Limb (tissue), 2 donors: Measurements from ENCODE around the gene PTOV1.

ENCODE experiments used
- DNase-seq, 2 donors: peaks; one replicate each; pipeline ENCODE4 v3.0.0-alpha.2; 2016; ENCODE audit errors: extremely low spot score in 2 of 2

PTOV1 gene

DNA sequence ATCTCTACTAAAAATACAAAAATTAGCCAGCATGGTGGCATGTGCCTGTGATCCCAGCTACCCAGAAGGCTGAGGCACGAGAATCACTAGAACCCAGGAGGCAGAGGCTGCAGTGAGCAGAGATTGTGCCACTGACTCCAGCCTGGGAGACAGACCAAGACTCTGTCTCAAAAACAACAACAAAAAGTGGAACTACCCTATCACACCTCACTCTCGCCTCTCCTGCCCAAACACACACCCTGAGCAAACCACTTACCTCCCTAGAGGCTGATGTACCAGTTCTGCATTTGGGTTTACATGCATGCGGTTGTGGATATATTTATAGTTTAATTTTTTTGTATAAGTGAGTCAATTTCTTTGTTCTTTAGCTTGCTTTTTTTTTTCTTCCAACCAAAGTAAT is 7.7 kb upstream of the PTOV1 start:
- DNase-seq: no peak

DNA sequence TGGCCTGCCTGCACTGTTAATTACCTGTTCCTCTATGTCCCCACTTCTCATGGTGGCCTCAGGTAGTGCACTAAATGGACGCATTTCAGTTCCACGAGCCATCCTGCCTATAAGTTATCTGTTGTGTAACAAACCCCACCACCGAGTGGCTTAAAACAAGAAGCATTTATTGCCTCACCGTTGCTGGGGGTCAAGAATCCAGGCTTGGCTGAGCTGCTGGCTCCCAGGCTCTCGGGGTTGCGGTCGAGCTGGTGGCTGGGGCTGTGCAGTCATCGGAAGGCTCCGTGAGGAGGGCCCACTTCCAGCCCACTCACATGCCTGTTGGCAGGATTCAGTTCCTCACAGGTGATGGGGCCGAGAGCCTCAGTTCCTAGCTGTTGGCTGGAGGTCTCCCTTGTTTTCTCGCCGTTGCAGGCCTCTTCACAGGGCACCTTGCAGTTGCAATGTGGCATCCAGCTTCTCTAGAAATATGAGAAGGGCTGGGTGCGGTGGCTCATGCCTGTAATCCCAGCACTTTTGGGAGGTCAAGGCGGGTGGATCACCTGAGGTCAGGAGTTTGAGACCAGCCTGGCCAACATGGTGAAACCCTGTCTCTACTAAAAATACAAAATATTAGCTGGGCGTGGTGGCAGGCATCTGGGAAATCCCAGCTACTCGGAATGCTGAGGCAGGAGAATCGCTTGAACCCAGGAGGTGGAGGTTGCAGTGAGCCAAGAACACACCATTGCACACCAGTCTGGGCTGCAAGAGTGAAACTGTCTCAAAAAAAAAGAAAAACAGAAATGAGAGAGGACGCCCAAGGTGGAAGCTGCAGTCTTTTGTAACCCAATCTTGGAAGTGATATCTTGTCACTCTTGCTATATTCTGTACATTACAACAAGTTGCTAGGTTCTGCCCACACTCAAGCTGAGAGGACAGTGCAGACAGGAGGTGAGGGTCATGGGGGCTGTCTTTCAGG is 6.5 kb upstream of the PTOV1 start:
- no peak for DNase-seq

DNA sequence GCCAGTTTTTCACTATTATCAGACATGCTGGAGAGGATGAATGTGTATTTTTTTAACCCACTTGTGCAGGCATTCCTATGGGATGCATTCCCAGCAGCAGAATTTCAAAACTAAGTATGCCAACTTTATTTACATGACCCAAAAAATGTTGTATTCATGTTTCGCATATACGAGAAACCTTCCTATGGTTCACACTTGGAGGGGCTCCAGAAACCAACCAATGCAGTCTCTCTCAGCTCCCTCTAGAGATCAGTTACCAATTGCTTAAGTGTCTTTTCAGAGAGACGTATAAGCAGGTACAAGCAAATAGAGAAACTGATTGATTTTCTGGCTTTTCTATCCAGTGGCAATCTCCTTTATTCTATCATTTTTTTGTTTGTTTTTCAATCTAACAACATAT is 5.5 kb upstream of the PTOV1 start:
- no peak for DNase-seq

DNA sequence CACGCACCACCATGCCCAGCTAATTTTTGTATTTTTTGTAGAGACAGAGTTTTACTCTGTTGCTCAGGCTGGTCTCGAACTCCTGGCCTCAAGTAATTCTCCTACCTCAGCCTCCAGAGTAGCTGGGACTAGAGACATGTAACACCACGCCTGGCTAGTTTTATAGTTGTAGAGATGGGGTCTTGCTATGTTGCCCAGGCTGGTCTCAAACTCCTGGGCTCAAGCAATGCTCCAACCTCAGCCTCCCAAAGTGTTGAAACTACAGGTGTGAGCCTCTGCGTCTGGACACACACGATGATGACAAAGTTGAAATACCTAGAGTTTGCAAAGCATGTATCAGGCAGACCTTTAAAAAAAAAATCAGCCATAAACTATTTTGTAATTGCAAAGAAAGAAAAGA is 4.6 kb upstream of the PTOV1 start:
- DNase-seq: no peak

DNA sequence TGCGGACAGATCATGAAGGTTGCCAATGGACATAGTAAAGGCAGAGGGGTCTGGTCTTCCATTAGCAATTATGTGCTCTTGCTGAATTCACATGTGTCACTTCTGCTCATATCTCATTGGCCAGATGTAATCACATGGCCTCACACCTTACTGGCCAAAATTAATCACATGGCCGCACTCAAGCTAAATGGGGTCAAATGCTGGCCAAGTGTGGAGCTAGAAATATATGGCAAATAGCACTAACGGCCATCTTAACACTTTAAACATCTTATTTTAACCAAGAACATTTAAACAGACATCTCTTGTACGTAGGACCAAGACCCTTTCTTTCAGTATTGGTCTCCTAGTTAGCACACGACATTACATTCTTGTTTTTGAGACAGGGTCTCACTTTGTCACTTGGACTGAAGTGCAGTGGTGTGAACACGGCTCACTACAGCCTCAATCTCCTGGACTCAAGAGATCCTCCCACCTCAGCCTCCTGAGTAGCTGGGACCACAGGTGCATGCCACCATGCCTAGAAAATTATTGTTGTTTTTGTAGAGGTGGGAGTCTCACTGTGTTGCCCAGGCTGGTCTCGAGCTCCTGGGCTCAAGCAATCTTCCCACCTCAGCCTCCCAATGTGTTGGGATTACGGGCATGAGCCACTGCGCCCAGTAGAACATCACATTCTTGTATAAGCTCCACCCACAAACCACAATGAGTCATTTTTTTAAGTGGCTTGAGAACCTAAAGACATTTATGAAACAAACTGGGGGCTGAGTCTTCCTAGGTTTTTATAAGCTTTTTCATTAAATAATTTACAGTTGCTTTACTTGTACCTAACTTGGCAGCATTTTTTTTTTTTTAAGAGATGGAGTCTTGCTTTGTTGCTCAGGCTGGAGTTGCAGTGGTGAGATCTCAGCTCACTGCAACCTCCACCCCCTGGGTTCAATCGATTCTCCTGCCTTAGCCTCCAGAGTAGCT is 2.9 kb upstream of the PTOV1 start:
- no peak for DNase-seq

DNA sequence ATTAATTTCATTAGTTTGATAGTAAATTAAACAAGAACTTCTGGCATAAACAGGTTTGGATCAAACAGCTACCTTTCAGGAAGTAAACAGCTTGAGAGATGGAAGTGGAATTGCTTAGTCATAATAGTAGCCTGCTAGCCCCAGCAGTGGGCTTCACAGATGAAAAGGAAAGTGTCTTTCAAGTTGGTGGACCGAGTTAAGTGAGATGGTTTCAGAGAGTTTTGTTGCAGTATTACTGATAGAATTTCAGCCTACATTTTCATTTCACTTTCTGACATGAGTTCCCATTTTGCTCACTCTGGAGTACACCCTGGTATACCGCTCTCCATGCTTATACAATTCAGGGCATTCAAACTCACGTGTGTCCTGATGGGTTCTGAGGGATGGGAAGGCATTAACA is 2.0 kb upstream of the PTOV1 start:
- no peak for DNase-seq

DNA sequence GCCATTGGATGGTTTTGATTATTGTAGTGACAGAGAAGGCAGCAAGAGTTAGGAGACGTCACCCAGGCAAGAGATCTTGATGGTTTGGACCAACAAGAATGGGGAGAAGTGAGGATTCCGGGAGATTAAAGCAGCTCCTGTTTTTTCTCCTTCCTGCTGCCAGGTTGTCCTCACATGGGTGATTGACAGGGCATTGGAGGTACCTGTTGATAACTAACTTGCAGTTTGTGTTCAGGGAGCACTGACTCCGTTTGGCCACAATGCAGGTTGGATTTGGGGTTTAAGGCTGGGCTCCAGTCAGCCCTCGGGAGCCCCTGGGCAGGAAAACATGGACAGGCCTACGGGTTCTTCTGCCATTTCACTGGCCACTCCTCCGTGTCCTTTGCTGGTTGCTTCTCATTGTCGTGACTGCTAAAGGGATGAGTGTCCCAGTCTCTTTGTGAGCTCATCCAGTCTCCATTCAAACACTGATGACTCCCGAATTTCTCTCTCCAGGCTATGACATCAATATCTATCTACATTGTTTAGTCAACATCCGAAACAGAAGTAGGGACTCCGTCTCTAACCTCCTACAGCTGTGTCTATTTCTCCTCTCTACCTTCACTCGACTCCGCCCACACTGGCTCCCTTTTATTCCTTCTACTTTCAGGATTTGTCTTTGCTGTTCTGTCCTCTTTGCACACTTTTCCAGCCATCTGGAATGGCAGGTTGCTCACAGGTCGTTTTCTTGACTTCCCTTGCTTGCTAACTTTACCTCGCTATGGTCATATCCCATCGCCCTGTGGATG is 1.3 kb upstream of the PTOV1 start:
- no peak for DNase-seq

DNA sequence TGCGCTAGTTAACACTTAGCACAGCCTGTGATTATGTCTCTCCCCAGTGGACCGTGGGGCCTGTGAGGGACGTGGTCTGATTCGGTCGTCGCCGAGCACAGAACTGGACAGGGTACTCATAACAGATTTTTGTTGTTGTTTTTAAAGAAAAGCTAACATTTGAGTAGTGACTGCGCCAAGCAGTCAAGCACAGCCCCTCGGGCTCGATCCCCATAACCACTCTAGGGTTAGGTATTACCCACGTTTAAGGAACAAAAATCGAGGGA is 805 bp upstream of the PTOV1 start:
- no peak for DNase-seq

DNA sequence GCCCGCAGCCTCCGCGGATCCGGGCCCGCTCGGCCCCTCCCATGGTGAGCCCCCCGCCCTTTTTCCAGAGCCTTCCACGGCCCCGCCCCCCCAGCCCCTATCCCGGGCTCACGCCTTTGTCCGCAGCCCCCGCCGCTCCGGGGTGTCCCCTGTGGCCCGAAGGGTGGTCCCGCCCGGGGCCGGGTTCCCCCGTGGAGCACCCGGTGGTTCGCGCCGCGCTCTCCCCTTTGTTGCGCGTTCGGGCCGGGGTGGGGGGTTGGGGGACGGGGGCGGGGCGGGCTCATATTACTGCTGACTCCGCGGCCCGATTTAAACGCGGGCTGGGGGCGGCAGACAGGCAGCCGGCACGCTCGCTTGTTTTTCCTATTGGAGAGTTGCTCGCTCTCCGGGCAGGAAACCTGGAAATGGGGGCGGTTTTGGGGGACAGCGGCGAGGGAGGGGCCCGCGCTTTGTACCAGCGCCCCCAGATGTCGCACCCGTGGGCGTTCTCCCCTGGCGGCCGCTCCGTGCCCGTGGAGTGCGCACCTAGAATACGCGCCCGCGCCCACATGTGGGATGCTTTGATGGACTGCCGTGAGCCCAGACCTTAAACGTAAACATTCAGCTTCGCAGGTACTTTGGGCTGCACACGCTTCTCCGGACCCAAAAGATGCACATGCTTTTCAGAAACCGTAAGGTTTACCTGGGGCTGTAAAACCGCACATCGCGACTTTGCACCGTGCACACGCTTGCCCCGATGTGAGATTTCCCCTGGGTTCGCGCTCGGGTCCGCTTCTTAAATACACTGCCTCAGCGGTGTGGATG is 699 bp downstream of the PTOV1 start:
- peak in 1 of 2 donors; percentile 86 for DNase-seq

DNA sequence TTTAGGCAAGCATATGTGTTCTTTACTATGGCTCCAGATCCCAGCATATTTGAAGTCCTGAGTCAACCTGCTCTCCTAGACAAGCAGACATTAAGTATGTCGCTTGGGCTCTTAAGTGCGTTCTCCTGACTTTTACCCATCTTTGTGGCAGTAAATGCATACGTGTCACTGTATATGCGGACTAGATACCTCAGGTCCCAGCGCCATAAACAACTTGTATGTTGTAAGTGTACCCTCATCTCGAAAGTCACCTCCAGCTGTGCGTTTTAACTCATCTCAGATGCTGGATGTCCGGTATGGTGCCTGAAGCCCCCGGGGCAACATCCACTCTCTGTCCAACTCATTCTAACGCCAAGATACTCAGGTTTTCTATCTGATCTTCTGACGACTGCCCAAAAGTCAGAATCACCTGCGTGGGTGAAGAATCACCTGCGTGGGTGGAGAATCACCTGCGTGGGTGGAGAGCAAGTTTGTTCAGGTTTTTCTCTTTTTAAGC is 1.7 kb downstream of the PTOV1 start:
- no peak for DNase-seq

DNA sequence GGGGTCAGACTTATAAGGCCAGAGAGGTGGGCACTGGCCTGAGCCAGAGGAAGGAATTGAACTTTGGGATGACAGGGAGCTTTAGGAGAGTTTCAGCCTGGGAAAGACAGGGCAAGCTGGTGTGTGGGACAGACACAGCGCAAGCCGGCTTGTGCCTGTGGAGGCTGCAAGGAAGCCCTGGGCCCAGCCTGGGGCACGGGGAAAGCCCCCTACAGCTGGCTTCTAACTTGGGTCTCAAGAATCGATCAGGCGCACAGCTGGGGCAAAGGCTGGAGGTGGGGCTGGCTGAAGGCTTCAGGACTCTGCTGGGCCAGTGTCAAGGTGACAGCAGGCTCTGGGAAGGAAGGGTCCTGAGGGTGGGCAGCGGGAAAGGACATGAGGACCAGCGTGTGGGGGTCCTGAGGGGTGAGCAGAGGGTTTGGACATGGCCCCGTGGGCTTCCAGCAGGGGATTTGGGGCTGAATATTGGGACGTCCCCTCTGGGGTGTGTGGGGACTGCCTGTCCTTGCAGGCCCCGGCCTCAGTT is 3.0 kb downstream of the PTOV1 start:
- no peak for DNase-seq

DNA sequence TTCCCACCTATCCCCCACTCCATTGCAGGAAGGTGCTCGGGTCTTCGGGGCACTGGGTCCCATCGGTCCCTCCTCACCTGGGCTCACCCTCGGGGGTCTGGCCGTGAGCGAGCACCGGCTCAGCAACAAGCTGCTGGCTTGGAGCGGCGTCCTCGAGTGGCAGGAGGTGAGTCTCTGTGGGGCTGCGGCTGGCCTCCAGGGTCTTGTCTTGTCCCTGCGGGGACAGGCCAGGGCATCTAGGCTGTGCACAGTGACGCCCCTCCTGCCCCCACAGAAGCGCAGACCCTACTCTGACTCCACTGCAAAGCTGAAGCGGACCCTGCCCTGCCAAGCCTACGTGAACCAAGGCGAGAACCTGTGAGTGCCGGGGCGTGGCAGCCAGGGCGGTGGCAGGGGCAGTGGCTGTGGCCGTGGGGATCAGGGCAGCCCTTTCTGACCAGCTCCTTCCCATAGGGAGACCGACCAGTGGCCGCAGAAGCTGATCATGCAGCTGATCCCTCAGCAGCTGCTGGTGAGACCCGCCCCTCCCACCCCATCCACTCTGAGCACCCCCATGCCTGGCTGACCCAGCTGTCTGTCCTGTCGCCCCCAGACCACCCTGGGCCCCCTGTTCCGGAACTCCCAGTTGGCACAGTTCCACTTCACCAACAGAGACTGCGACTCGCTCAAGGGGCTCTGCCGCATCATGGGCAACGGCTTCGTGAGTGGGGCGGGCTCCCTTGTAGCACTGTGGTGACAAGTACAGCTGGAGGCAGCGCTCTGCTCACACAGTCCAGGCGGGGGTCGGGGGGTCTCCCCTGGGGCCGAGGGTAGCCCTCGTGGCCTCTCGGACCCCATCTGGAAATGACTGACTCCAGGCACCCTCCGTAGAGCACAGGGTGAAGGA is 3.7 kb downstream of the PTOV1 start:
- no peak for DNase-seq

DNA sequence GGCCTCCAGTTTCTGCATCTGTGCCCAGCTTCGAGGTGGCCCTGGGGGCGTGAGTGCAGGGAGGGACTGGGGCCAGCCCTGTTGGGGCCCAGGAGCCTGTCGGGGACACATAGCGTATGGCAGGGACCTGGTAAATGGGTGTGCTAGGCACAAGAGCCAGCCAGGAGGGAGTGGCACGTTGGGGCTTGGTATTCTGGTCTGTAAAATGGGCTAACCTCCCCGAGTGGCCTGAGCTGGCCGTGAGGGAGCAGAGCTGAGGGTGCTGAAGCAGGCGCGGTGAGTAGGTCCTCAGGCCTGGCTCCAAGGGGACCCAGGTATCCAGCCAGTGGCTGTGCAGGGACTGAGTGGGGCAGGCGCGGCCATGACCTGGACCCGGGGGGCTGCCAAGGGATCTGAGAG is 4.3 kb downstream of the PTOV1 start:
- no peak for DNase-seq

DNA sequence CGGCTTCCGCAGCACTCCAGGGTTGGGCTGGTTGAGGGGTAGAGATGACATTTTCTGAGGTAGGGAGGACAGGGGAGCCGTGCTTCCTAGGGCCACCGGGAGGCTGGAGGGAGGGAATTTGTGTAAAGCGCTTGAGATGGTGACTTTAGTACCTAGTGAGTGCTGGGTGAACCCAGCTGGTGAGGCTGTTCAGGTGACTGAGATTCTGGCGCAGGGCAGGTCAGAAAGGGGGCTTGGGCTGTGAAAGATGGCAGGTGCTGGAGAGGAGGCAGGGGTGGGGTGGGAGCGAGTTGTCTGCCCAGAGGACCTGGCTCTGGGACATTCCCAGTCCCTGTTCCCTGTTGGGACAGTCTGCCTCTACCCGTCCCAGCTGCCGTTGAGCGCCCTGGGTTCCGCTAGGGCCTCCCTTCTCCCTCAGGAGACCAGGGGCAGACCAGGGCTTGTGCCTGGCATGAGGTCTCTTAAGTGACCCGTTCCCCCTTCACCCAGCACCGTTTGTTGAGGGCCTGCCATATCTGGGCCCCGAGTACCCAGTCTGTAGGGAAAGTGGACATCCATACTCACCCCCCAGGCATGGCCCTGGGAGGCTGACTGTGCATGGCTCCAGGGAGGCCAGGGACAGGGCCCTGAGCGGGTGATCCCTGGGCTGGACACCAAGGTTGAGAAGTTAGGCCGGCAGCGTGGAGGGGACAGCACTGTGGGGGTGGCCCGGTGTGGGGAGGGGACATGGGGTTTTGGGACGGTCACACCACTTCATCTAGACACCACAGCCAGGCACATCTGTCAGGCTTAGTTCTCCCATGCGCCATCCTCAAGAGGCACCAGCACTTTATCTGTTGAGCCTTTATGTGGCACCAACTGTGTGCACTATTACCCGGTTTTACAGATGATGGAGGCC is 5.0 kb downstream of the PTOV1 start:
- DNase-seq: no peak

DNA sequence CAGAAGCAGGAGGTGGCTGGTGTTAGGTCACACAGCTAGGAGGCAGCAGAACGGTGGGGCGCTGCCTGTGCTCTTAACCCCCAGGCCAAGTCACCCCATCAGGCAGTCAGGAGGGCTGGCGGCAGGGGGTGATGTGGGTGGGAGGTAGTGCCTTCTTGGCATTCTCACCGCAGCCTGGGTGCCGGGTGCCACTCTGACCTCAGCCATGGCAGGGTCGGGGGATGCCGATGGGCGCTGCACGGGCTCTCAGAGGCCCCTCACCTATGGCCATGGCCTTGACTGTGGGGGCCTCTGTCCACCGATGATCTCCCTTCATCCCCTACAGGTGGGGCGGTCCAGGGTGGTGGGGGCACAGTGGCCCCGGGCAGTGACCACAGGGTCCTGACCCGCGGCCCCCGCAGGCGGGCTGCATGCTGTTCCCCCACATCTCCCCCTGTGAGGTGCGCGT is 5.6 kb downstream of the PTOV1 start:
- DNase-seq: no peak

DNA sequence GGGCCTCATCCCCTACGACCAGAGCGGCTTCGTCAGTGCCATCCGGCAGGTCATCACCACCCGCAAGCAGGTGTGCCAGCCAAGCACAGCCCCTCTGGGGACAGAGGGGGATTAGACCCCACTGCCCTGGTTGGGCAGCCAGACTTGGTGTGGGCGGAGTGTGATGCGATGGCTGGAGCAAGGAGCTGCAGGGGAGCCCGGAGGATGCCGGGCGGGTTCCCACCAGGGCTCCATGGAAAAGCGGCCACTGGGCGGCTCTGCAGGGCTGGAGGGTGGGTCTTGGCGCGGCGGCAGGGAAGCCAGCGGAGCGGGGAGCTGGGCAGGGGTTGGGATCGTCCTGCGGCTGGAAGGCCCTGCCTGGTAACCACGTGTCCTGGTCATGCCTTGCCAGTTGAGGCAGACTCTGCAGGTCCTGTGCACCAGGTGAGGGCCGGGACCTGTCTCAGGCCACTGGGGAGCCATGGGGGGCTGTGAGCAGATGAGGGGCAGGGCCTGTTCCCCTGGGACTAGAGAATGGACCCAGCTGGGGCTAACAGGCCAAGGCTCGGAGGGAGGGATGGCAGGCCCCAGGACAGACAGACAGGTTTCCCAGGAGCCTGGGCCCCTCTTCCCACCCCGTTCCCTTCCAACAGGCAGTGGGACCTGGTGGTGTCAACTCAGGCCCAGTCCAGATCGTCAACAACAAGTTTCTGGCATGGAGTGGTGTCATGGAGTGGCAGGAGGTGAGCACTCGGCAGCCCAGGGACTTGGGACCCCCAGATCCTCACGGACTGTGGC is 6.3 kb downstream of the PTOV1 start:
- no peak for DNase-seq

DNA sequence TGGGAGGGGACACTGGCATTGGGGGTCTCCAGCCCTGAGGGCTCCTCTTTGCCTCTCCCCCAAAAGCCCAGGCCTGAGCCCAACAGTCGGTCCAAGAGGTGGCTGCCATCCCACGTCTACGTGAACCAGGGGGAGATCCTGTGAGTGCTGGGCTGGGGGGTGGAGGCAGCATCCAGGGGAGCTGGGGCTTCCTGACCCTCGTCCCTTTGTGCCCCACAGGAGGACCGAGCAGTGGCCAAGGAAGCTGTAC is 6.8 kb downstream of the PTOV1 start:
- no peak for DNase-seq
